Measurements from ENCODE around the gene JPH2.

JPH2 gene

DNA sequence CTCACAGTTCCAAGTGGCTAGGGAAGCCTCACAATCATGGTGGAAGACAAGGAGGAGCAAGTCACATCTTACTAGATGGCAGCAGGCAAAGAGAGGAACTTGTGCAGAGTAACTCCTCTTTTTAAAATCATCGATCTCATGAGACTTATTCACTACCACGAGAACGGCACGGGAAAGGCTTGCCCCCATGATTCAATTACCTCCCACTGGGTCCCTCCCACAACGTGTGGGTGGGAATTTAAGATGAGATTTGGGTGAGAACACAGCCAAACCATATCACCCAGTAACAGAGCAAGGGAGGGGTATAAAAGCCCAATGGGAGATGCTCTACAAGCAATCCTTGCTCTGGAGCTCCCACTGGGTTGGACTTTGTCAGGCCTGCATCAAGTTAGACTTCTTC, 80.4 kb downstream of the JPH2 start:
- Histone ChIP-seq H3K9ac (ENCODE audit: low read depth in 1 of 2, low read length in 2 of 2) (no peak overlapping the region), H3K27ac (ENCODE audit: low read depth in 2 of 2, low read length in 2 of 2) (no peak overlapping the region), H3K27me3 (ENCODE audit: control insufficient read depth in 2 of 2, insufficient read depth in 2 of 2, low read length in 2 of 2) (peaks cover 0 to 9% of the 10 kb centered on the region in 2 donors), H3K36me3 (ENCODE audit: control insufficient read depth in 2 of 2, insufficient read depth in 2 of 2, low read length in 2 of 2) (no peaks in the 10 kb centered on the region), H3K4me1 (ENCODE audit: control insufficient read depth in 2 of 2, insufficient read depth in 2 of 2, low read length in 2 of 2) (no peaks in the 10 kb centered on the region), H3K4me3 (ENCODE audit: low read length in 2 of 2) (no peak overlapping the region), H3K9me3 (ENCODE audit: control insufficient read depth in 2 of 2, low read length in 2 of 2) (no peaks in the 10 kb centered on the region)

DNA sequence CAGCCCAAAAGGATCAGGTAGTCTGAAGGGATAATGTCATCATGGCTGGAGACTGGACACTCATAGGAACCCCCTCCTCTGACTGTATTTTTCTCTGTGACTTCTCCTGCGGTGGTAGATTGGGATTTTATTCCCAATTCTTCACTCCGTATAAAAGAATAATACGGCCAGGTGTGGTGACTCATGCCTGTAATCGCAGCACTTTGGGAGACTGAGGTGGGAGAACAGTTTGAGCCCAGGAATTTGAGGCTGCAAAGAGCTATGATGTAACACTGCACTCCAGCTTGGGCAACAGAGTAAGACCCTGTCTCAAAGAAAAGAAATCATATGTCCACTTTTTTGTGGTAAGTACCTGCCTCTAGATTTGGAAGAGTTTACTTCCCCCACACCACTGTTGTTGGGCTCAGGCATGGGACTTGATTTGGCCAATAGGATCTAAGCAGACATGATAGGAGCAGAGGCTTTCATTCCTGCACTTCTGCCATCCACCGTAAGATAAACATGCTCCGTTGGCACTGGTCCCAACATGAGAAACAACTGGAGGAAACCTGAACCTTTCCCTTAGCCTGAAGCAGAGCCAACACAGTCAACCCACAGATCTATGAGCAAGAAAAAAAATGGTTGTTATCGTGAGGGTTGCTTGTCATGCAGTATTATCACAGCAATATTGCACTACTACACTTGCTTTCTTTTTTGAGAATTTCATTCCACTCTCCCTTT, 82.0 kb downstream of the JPH2 start:
- H3K4me3 ChIP-seq (ENCODE audit: low read length in 2 of 2), result no peak overlapping the region
- no peaks in the 10 kb centered on the region for H3K9me3 ChIP-seq (ENCODE audit: control insufficient read depth in 2 of 2, low read length in 2 of 2)
- no peaks in the 10 kb centered on the region for H3K36me3 ChIP-seq (ENCODE audit: control insufficient read depth in 2 of 2, insufficient read depth in 2 of 2, low read length in 2 of 2)
- no peak overlapping the region for H3K27ac ChIP-seq (ENCODE audit: low read depth in 2 of 2, low read length in 2 of 2)
- H3K4me1 ChIP-seq (ENCODE audit: control insufficient read depth in 2 of 2, insufficient read depth in 2 of 2, low read length in 2 of 2), result no peaks in the 10 kb centered on the region
- peaks cover 2 to 9% of the 10 kb centered on the region in 2 donors for H3K27me3 ChIP-seq (ENCODE audit: control insufficient read depth in 2 of 2, insufficient read depth in 2 of 2, low read length in 2 of 2)
- no peak overlapping the region for H3K9ac ChIP-seq (ENCODE audit: low read depth in 1 of 2, low read length in 2 of 2)

GRCh38 chr20:44102582-44102981, 84.4 kb downstream of the JPH2 start:
- H3K36me3 ChIP-seq (ENCODE audit: control insufficient read depth in 2 of 2, insufficient read depth in 2 of 2, low read length in 2 of 2), result no peaks in the 10 kb centered on the region
- H3K9ac ChIP-seq (ENCODE audit: low read depth in 1 of 2, low read length in 2 of 2), result no peak overlapping the region
- H3K9me3 ChIP-seq (ENCODE audit: control insufficient read depth in 2 of 2, low read length in 2 of 2), result no peaks in the 10 kb centered on the region
- no peak overlapping the region for H3K27ac ChIP-seq (ENCODE audit: low read depth in 2 of 2, low read length in 2 of 2)
- H3K27me3 ChIP-seq (ENCODE audit: control insufficient read depth in 2 of 2, insufficient read depth in 2 of 2, low read length in 2 of 2), result peaks cover 2 to 9% of the 10 kb centered on the region in 2 donors
- no peak overlapping the region for H3K4me3 ChIP-seq (ENCODE audit: low read length in 2 of 2)
- H3K4me1 ChIP-seq (ENCODE audit: control insufficient read depth in 2 of 2, insufficient read depth in 2 of 2, low read length in 2 of 2), result no peaks in the 10 kb centered on the region

DNA sequence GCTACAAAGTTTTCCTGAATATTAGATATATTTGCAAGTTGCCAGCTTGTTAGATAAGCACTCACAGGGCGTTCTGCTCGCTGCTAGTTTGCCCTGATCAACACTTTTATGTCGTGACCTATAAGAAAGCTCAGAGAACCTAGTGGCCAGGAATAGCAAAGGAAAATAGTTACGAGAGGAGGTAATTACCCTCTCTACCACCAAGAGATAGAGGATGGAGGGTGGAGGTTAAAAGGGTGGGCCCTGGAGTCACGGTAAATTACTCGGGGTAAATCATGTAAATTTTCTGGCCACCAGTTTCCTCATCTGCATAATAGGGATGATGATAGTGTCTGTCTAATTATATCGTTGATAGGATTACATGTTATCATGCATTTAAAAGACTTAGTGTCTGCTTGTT, 87.2 kb downstream of the JPH2 start:
- no peak overlapping the region for H3K9ac ChIP-seq (ENCODE audit: low read depth in 1 of 2, low read length in 2 of 2)
- no peaks in the 10 kb centered on the region for H3K9me3 ChIP-seq (ENCODE audit: control insufficient read depth in 2 of 2, low read length in 2 of 2)
- peaks cover 2 to 5% of the 10 kb centered on the region in 2 donors for H3K27me3 ChIP-seq (ENCODE audit: control insufficient read depth in 2 of 2, insufficient read depth in 2 of 2, low read length in 2 of 2)
- no peaks in the 10 kb centered on the region for H3K36me3 ChIP-seq (ENCODE audit: control insufficient read depth in 2 of 2, insufficient read depth in 2 of 2, low read length in 2 of 2)
- no peak overlapping the region for H3K4me3 ChIP-seq (ENCODE audit: low read length in 2 of 2)
- H3K4me1 ChIP-seq (ENCODE audit: control insufficient read depth in 2 of 2, insufficient read depth in 2 of 2, low read length in 2 of 2), result no peaks in the 10 kb centered on the region
- no peak overlapping the region for H3K27ac ChIP-seq (ENCODE audit: low read depth in 2 of 2, low read length in 2 of 2)

DNA sequence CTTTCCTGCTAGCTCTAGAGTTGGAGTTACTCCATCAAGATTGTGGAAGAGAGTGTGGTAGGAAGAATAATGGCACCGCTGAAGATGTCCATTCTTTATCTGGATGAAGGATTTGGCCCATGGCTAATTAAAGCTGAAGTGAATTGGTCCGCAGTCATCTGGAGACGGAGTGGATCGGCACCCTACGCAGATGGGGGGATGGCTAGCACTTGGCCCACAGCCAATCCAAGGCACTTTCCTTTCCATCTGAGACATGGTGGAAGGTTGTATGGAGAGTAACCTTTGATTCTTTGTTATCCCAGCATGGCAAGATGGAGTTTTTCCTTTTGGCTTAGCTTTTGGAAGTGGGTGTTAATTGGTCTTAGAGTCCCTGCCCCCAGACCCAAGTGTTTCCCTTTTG, 88.3 kb downstream of the JPH2 start:
- Histone ChIP-seq H3K9me3 (ENCODE audit: control insufficient read depth in 2 of 2, low read length in 2 of 2) (no peaks in the 10 kb centered on the region), H3K36me3 (ENCODE audit: control insufficient read depth in 2 of 2, insufficient read depth in 2 of 2, low read length in 2 of 2) (no peaks in the 10 kb centered on the region), H3K27ac (ENCODE audit: low read depth in 2 of 2, low read length in 2 of 2) (no peak overlapping the region), H3K4me1 (ENCODE audit: control insufficient read depth in 2 of 2, insufficient read depth in 2 of 2, low read length in 2 of 2) (no peaks in the 10 kb centered on the region), H3K27me3 (ENCODE audit: control insufficient read depth in 2 of 2, insufficient read depth in 2 of 2, low read length in 2 of 2) (peaks cover 1 to 2% of the 10 kb centered on the region in 2 donors), H3K9ac (ENCODE audit: low read depth in 1 of 2, low read length in 2 of 2) (no peak overlapping the region), H3K4me3 (ENCODE audit: low read length in 2 of 2) (no peak overlapping the region)

GRCh38 chr20:44098256-44098630, 88.7 kb downstream of the JPH2 start:
- Histone ChIP-seq H3K9ac (ENCODE audit: low read depth in 1 of 2, low read length in 2 of 2) (no peak overlapping the region), H3K27ac (ENCODE audit: low read depth in 2 of 2, low read length in 2 of 2) (no peak overlapping the region), H3K4me3 (ENCODE audit: low read length in 2 of 2) (no peak overlapping the region), H3K9me3 (ENCODE audit: control insufficient read depth in 2 of 2, low read length in 2 of 2) (no peaks in the 10 kb centered on the region), H3K27me3 (ENCODE audit: control insufficient read depth in 2 of 2, insufficient read depth in 2 of 2, low read length in 2 of 2) (peaks cover 0 to 2% of the 10 kb centered on the region in 2 donors), H3K4me1 (ENCODE audit: control insufficient read depth in 2 of 2, insufficient read depth in 2 of 2, low read length in 2 of 2) (no peaks in the 10 kb centered on the region), H3K36me3 (ENCODE audit: control insufficient read depth in 2 of 2, insufficient read depth in 2 of 2, low read length in 2 of 2) (no peaks in the 10 kb centered on the region)

DNA sequence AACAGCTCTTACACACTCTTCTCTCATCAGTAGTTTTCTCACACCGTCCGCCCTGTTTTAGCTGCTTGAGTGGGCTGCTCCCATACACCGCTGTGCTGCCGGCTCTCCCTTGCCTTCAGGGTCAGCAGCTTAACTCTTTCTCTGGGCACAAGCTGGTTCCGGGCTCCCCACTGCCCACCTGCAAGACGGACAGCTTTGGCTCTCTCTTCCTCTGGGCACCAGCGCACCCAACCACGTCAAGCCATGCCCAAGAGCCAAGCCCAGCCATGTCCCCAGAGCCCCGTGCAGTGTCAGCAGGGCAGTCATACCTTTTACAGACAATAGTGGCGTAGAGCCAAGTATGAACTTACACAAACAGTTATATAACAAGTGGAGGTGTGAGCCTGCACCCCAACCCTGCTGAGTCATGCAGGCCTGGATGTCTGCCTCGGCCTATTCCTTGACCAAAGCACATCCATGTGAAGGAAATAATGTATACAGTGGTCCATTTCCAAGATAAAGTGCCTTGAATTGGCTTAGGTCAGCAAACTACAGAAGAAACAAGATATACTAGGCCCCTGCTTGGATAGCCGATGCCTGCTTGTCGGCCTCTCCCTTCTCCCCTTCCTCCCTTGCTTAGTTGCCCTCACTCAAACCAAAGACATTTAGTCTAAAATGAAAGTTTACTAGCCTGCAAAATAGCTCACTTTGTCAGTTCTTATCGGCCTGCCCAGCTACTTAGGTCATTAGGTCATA, 89.3 kb downstream of the JPH2 start:
- H3K4me1 ChIP-seq (ENCODE audit: control insufficient read depth in 2 of 2, insufficient read depth in 2 of 2, low read length in 2 of 2), result no peaks in the 10 kb centered on the region
- H3K9ac ChIP-seq (ENCODE audit: low read depth in 1 of 2, low read length in 2 of 2), result no peak overlapping the region
- no peak overlapping the region for H3K27ac ChIP-seq (ENCODE audit: low read depth in 2 of 2, low read length in 2 of 2)
- H3K36me3 ChIP-seq (ENCODE audit: control insufficient read depth in 2 of 2, insufficient read depth in 2 of 2, low read length in 2 of 2), result no peaks in the 10 kb centered on the region
- no peaks in the 10 kb centered on the region for H3K9me3 ChIP-seq (ENCODE audit: control insufficient read depth in 2 of 2, low read length in 2 of 2)
- peaks cover 0 to 3% of the 10 kb centered on the region in 2 donors for H3K27me3 ChIP-seq (ENCODE audit: control insufficient read depth in 2 of 2, insufficient read depth in 2 of 2, low read length in 2 of 2)
- no peak overlapping the region for H3K4me3 ChIP-seq (ENCODE audit: low read length in 2 of 2)

- Histone ChIP-seq H3K27me3 (ENCODE audit: control insufficient read depth in 2 of 2, insufficient read depth in 2 of 2, low read length in 2 of 2) (peaks cover 0 to 4% of the 10 kb centered on the region in 2 donors), H3K9me3 (ENCODE audit: control insufficient read depth in 2 of 2, low read length in 2 of 2) (no peaks in the 10 kb centered on the region), H3K4me3 (ENCODE audit: low read length in 2 of 2) (no peak overlapping the region), H3K36me3 (ENCODE audit: control insufficient read depth in 2 of 2, insufficient read depth in 2 of 2, low read length in 2 of 2) (no peaks in the 10 kb centered on the region), H3K27ac (ENCODE audit: low read depth in 2 of 2, low read length in 2 of 2) (no peak overlapping the region), H3K4me1 (ENCODE audit: control insufficient read depth in 2 of 2, insufficient read depth in 2 of 2, low read length in 2 of 2) (no peaks in the 10 kb centered on the region), H3K9ac (ENCODE audit: low read depth in 1 of 2, low read length in 2 of 2) (no peak overlapping the region)
These were observed 91.2 kb downstream of the JPH2 start for GRCh38 chr20:44095831-44096230.

GRCh38 chr20:44093249-44093582, 93.8 kb downstream of the JPH2 start:
- H3K27ac ChIP-seq (ENCODE audit: low read depth in 2 of 2, low read length in 2 of 2), result no peak overlapping the region
- H3K36me3 ChIP-seq (ENCODE audit: control insufficient read depth in 2 of 2, insufficient read depth in 2 of 2, low read length in 2 of 2), result no peaks in the 10 kb centered on the region
- no peaks in the 10 kb centered on the region for H3K4me1 ChIP-seq (ENCODE audit: control insufficient read depth in 2 of 2, insufficient read depth in 2 of 2, low read length in 2 of 2)
- no peak overlapping the region for H3K9ac ChIP-seq (ENCODE audit: low read depth in 1 of 2, low read length in 2 of 2)
- H3K4me3 ChIP-seq (ENCODE audit: low read length in 2 of 2), result no peak overlapping the region
- H3K27me3 ChIP-seq (ENCODE audit: control insufficient read depth in 2 of 2, insufficient read depth in 2 of 2, low read length in 2 of 2), result peaks cover 0 to 2% of the 10 kb centered on the region in 2 donors
- H3K9me3 ChIP-seq (ENCODE audit: control insufficient read depth in 2 of 2, low read length in 2 of 2), result no peaks in the 10 kb centered on the region

- Histone ChIP-seq H3K9me3 (ENCODE audit: control insufficient read depth in 2 of 2, low read length in 2 of 2) (no peaks in the 10 kb centered on the region), H3K4me3 (ENCODE audit: low read length in 2 of 2) (no peak overlapping the region), H3K27ac (ENCODE audit: low read depth in 2 of 2, low read length in 2 of 2) (no peak overlapping the region), H3K9ac (ENCODE audit: low read depth in 1 of 2, low read length in 2 of 2) (no peak overlapping the region), H3K27me3 (ENCODE audit: control insufficient read depth in 2 of 2, insufficient read depth in 2 of 2, low read length in 2 of 2) (peaks cover 0 to 2% of the 10 kb centered on the region in 2 donors), H3K4me1 (ENCODE audit: control insufficient read depth in 2 of 2, insufficient read depth in 2 of 2, low read length in 2 of 2) (no peaks in the 10 kb centered on the region), H3K36me3 (ENCODE audit: control insufficient read depth in 2 of 2, insufficient read depth in 2 of 2, low read length in 2 of 2) (no peaks in the 10 kb centered on the region)
These were observed 94.3 kb downstream of the JPH2 start for GRCh38 chr20:44092551-44093248.

Measured in mucosa of rectum (tissue), 2 donors.